Astrocyte (in vitro differentiated cells and primary cell): ENCODE results near the gene NDST3. TPM values are rescaled to one million over a fixed set of nuclear protein-coding genes. Genes with fewer than 3 reads are reported as not detected.

ENCODE experiments used
- DNase-seq: peaks from one replicate; pipeline ENCODE4 v3.0.0-alpha.2; 2010; ENCODE audit warnings: low read depth
- FAIRE-seq: peaks from 2 replicates; lab custom pipeline; 2011; peaks lifted over from hg19 to GRCh38; lab: Jason Lieb, UNC
- H2AFZ ChIP-seq: 2 replicates; pipeline ENCODE4 v1.6.0; 2012; ENCODE audit warnings: low read depth, low read length, inconsistent platforms
- H3K27ac ChIP-seq: 2 replicates; pipeline ENCODE4 v1.5.1; 2011; ENCODE audit warnings: low read depth, low read length, inconsistent platforms
- H3K27me3 ChIP-seq: 2 replicates; pipeline ENCODE4 v1.6.0; 2011; ENCODE audit warnings: low read length, inconsistent platforms; ENCODE audit not compliant: insufficient read depth
- H3K36me3 ChIP-seq: 2 replicates; pipeline ENCODE4 v1.5.1; 2011; ENCODE audit warnings: low read length, inconsistent platforms; ENCODE audit not compliant: insufficient read depth
- H3K4me1 ChIP-seq: 2 replicates; pipeline ENCODE4 v1.5.1; 2011; ENCODE audit warnings: low read length, inconsistent platforms; ENCODE audit not compliant: insufficient read depth
- H3K4me2 ChIP-seq: 2 replicates; pipeline ENCODE4 v1.6.0; 2012; ENCODE audit warnings: low read length, inconsistent platforms
- H3K4me3 ChIP-seq: 2 replicates; pipeline ENCODE4 v1.5.1; 2011; ENCODE audit warnings: low read depth, mild to moderate bottlenecking, low read length, inconsistent platforms; ENCODE audit not compliant: insufficient read depth
- H3K79me2 ChIP-seq: 2 replicates; pipeline ENCODE4 v1.6.0; 2012; ENCODE audit warnings: mild to moderate bottlenecking, low read length, inconsistent platforms; ENCODE audit not compliant: insufficient read depth
- H3K9ac ChIP-seq: 2 replicates; pipeline ENCODE4 v1.6.0; 2012; ENCODE audit warnings: mild to moderate bottlenecking, low read length, inconsistent platforms
- H3K9me3 ChIP-seq: 2 replicates; pipeline ENCODE4 v1.5.1; 2012; ENCODE audit warnings: low read depth, mild to moderate bottlenecking, low read length, inconsistent platforms; ENCODE audit not compliant: insufficient read depth
- H4K20me1 ChIP-seq: 2 replicates; pipeline ENCODE4 v1.6.0; 2012; ENCODE audit warnings: low read length, inconsistent platforms; ENCODE audit not compliant: insufficient read depth
- H3K27ac Mint-ChIP-seq: one replicate; pipeline ENCODE4 v1.8.0; 2021; ENCODE audit warnings: mild to moderate bottlenecking, mixed read lengths; ENCODE audit not compliant: unreplicated experiment
- H3K27me3 Mint-ChIP-seq: one replicate; pipeline ENCODE4 v1.8.0; 2021; ENCODE audit warnings: low read depth, mixed read lengths; ENCODE audit not compliant: unreplicated experiment
- H3K36me3 Mint-ChIP-seq: one replicate; pipeline ENCODE4 v1.8.0; 2021; ENCODE audit warnings: low read depth, mixed read lengths; ENCODE audit not compliant: unreplicated experiment
- H3K4me1 Mint-ChIP-seq: one replicate; pipeline ENCODE4 v1.8.0; 2021; ENCODE audit warnings: low read depth, mixed read lengths; ENCODE audit not compliant: unreplicated experiment
- H3K4me3 Mint-ChIP-seq: one replicate; pipeline ENCODE4 v1.8.0; 2021; ENCODE audit warnings: mild to moderate bottlenecking, moderate library complexity, mixed read lengths; ENCODE audit not compliant: unreplicated experiment
- H3K9me3 Mint-ChIP-seq: one replicate; pipeline ENCODE4 v1.8.0; 2021; ENCODE audit warnings: mild to moderate bottlenecking, mixed read lengths; ENCODE audit not compliant: unreplicated experiment
- CTCF ChIP-seq: IDR thresholded peaks from 2 replicates; pipeline ENCODE4 v1.5.1; 2011; ENCODE audit warnings: low read depth, mild to moderate bottlenecking, inconsistent platforms, low read length, moderate library complexity; ENCODE audit not compliant: insufficient read depth
- EZH2 ChIP-seq: IDR thresholded peaks from 2 replicates; pipeline ENCODE4 v1.6.1; 2012; ENCODE audit warnings: mild to moderate bottlenecking, low read length, inconsistent platforms; ENCODE audit not compliant: insufficient read depth
- total RNA-seq: library from RNA; stranded (reverse); gene quantifications from 2 replicates; pipeline ENCODE4 v1.2.1, GENCODE V29; 2021

NDST3 gene
- total RNA-seq, 1 donor from 2014 or later, result 0.57 TPM

- no peaks in the 10 kb centered on the region for H3K9me3 Mint-ChIP-seq
- no peak for FAIRE-seq
- H3K79me2 ChIP-seq, result no peaks in the 10 kb centered on the region
- no peaks in the 10 kb centered on the region for H3K9me3 ChIP-seq
- H3K4me1 Mint-ChIP-seq, result peaks cover 1% of the 10 kb centered on the region
- no peak overlapping the region for H3K4me3 Mint-ChIP-seq
- no peaks in the 10 kb centered on the region for H3K27me3 Mint-ChIP-seq
- H3K4me1 ChIP-seq, result no peaks in the 10 kb centered on the region
- H3K27ac ChIP-seq, result no peak overlapping the region
- H3K9ac ChIP-seq, result no peak overlapping the region
- H3K4me2 ChIP-seq, result no peak overlapping the region
- no peaks in the 10 kb centered on the region for H3K36me3 ChIP-seq
- no peak for TF ChIP-seq CTCF
- no peak for TF ChIP-seq EZH2
- H3K4me3 ChIP-seq, result no peak overlapping the region
- H3K36me3 Mint-ChIP-seq, result no peaks in the 10 kb centered on the region
- H2AFZ ChIP-seq, result no peak overlapping the region
- DNase-seq, result no peak
- peaks cover 4% of the 10 kb centered on the region for H3K27me3 ChIP-seq
- no peak overlapping the region for H3K27ac Mint-ChIP-seq
- no peaks in the 10 kb centered on the region for H4K20me1 ChIP-seq
Measured at GRCh38 chr4:118226311-118227010, 192.2 kb downstream of the NDST3 start.

GRCh38 chr4:118235566-118236120 lies 201.4 kb downstream of the NDST3 start:
- Histone ChIP-seq H3K4me1 (no peaks in the 10 kb centered on the region), H3K27me3 (no peaks in the 10 kb centered on the region), H3K9ac (no peak overlapping the region), H3K36me3 (no peaks in the 10 kb centered on the region), H2AFZ (no peak overlapping the region), H3K79me2 (no peaks in the 10 kb centered on the region), H3K9me3 (no peaks in the 10 kb centered on the region), H3K27ac (no peak overlapping the region), H4K20me1 (no peaks in the 10 kb centered on the region), H3K4me2 (no peak overlapping the region), H3K4me3 (no peak overlapping the region)
- FAIRE-seq, result no peak
- Mint-ChIP-seq H3K9me3 (no peaks in the 10 kb centered on the region), H3K36me3 (no peaks in the 10 kb centered on the region), H3K4me1 (no peaks in the 10 kb centered on the region), H3K27ac (no peak overlapping the region), H3K4me3 (no peak overlapping the region), H3K27me3 (no peaks in the 10 kb centered on the region)
- TF ChIP-seq EZH2, result no peak
- TF ChIP-seq CTCF, result no peak
- DNase-seq, result no peak

- DNase-seq (no peak), FAIRE-seq (no peak)
- no peaks in the 10 kb centered on the region for H3K36me3 ChIP-seq
- no peaks in the 10 kb centered on the region for H4K20me1 ChIP-seq
- Mint-ChIP-seq H3K27me3 (no peaks in the 10 kb centered on the region), H3K9me3 (no peaks in the 10 kb centered on the region), H3K4me3 (no peak overlapping the region), H3K27ac (no peak overlapping the region), H3K36me3 (no peaks in the 10 kb centered on the region), H3K4me1 (no peaks in the 10 kb centered on the region)
- H3K4me3 ChIP-seq, result no peak overlapping the region
- no peaks in the 10 kb centered on the region for H3K27me3 ChIP-seq
- H3K79me2 ChIP-seq, result no peaks in the 10 kb centered on the region
- no peak overlapping the region for H3K9ac ChIP-seq
- H2AFZ ChIP-seq, result no peak overlapping the region
- TF ChIP-seq CTCF, result no peak
- TF ChIP-seq EZH2, result no peak
- H3K27ac ChIP-seq, result no peak overlapping the region
- no peaks in the 10 kb centered on the region for H3K9me3 ChIP-seq
- H3K4me1 ChIP-seq, result no peaks in the 10 kb centered on the region
- no peak overlapping the region for H3K4me2 ChIP-seq
Measured at GRCh38 chr4:118237531-118237930, 203.2 kb downstream of the NDST3 start.
